OCI-LY1 (cell line): Measurements from ENCODE around the gene CTDSP1.

Experiments used
- H2AFZ ChIP-seq: fragments of 200-600 bp; sonication (generic), shearing (Covaris generic); 2 replicates; pipeline ENCODE4 v1.6.0; 2014; ENCODE audit warnings: antibody characterized with exemption, mild to moderate bottlenecking, low read length
- H3F3A ChIP-seq: fragments of 200-600 bp; sonication (generic), shearing (Covaris generic); 2 replicates; pipeline ENCODE4 v1.6.0; 2014; ENCODE audit warnings: mild to moderate bottlenecking, antibody characterized with exemption, low read length, moderate library complexity; ENCODE audit not compliant: insufficient read depth
- H3K27ac ChIP-seq: fragments of 200-600 bp; sonication (generic); 2 replicates; pipeline ENCODE4 v1.5.1; 2014; ENCODE audit warnings: low read length, mixed run types, mild to moderate bottlenecking, low read depth; ENCODE audit not compliant: poor library complexity, severe bottlenecking
- H3K27me3 ChIP-seq: fragments of 200-600 bp; sonication (generic); 2 replicates; pipeline ENCODE4 v1.6.0; 2014; ENCODE audit warnings: antibody characterized with exemption, mild to moderate bottlenecking, low read length, moderate library complexity; ENCODE audit not compliant: insufficient read depth
- H3K36me3 ChIP-seq: fragments of 200-600 bp; sonication (generic); 2 replicates; pipeline ENCODE4 v1.6.1; 2014; ENCODE audit warnings: mild to moderate bottlenecking, antibody characterized with exemption, low read length, moderate library complexity, mixed read lengths; ENCODE audit not compliant: insufficient read depth
- H3K4me1 ChIP-seq: fragments of 200-600 bp; sonication (generic); 2 replicates; pipeline ENCODE4 v1.5.1; 2014; ENCODE audit warnings: mild to moderate bottlenecking, low read length, moderate library complexity; ENCODE audit not compliant: insufficient read depth, severe bottlenecking
- H3K4me2 ChIP-seq: fragments of 200-600 bp; sonication (generic), shearing (Covaris generic); 2 replicates; pipeline ENCODE4 v1.6.1; 2014; ENCODE audit warnings: low read length
- H3K4me3 ChIP-seq: fragments of 200-600 bp; sonication (generic); 2 replicates; pipeline ENCODE4 v1.5.1; 2014; ENCODE audit warnings: low read length, low read depth, mild to moderate bottlenecking, mixed read lengths; ENCODE audit not compliant: poor library complexity, severe bottlenecking
- H3K79me2 ChIP-seq: fragments of 200-600 bp; shearing (Covaris generic); 2 replicates; pipeline ENCODE4 v1.6.1; 2016; ENCODE audit warnings: mixed run types, low read length, mixed read lengths; ENCODE audit not compliant: insufficient read depth
- H3K9ac ChIP-seq: fragments of 200-600 bp; sonication (generic), shearing (Covaris generic); 2 replicates; pipeline ENCODE4 v1.6.1; 2014; ENCODE audit warnings: mild to moderate bottlenecking, low read length, mixed read lengths
- H3K9me2 ChIP-seq: fragments of 200-600 bp; sonication (generic), shearing (Covaris generic); 2 replicates; pipeline ENCODE4 v1.6.1; 2014; ENCODE audit warnings: low read depth, mild to moderate bottlenecking, low read length, mixed read lengths
- H3K9me3 ChIP-seq: fragments of 200-600 bp; shearing (Covaris generic); 2 replicates; pipeline ENCODE4 v1.6.1; 2014; ENCODE audit warnings: low read length, mixed read lengths
- H4K20me1 ChIP-seq: fragments of 200-600 bp; sonication (generic), shearing (Covaris generic); 2 replicates; pipeline ENCODE4 v1.6.0; 2016; ENCODE audit warnings: mild to moderate bottlenecking, low read length; ENCODE audit not compliant: insufficient read depth
- CTCF ChIP-seq: fragments of 200-600 bp; sonication (generic), shearing (Covaris generic); IDR thresholded peaks from 2 replicates; pipeline ENCODE4 v1.5.1; 2017; ENCODE audit warnings: mild to moderate bottlenecking, antibody characterized with exemption, low read length, moderate library complexity, mixed read lengths
- EZH2 ChIP-seq: fragments of 200-600 bp; sonication (generic), shearing (Covaris generic); IDR thresholded peaks from 2 replicates; pipeline ENCODE4 v1.8.0; 2017; ENCODE audit warnings: borderline replicate concordance, mixed run types, mild to moderate bottlenecking, antibody characterized with exemption, low read length, moderate library complexity, mixed read lengths

The CTDSP1 gene

DNA sequence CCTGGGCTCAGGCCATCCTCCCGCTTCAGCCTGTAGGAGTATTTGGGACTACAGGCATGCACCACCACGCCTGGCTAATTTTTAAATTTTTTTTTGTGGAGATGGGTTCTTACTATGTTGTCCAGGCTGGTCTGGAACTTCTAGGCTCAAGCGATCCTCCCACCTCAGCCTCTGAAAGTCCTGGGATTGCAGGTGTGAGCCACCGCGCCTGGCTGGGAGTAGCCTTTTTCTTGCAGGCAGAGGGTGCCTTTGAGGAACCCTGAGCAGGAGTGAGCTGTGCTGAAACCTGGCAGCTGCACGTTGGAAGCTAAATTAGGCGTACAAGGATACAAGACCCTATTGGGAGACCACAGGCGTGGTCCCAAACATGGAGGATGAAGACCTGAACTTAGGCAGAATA lies 8.0 kb downstream of the CTDSP1 start:
- Histone ChIP-seq H3K36me3 (peaks cover 22% of the 10 kb centered on the region), H3K9me3 (no peaks in the 10 kb centered on the region), H3K9ac (no peak overlapping the region), H3K27ac (no peak overlapping the region), H3K4me2 (no peak overlapping the region), H2AFZ (no peak overlapping the region), H3F3A (no peaks in the 10 kb centered on the region), H3K4me1 (peaks cover 39% of the 10 kb centered on the region), H3K27me3 (no peaks in the 10 kb centered on the region), H3K4me3 (no peak overlapping the region), H3K9me2 (no peaks in the 10 kb centered on the region), H4K20me1 (no peaks in the 10 kb centered on the region), H3K79me2 (no peaks in the 10 kb centered on the region)
- no peak for TF ChIP-seq CTCF
- no peak for TF ChIP-seq EZH2

- Histone ChIP-seq H3K27me3 (peaks cover 5% of the 10 kb centered on the region; the same call in 1 of the 2 replicates), H3K4me3 (no peak overlapping the region), H3K36me3 (no peaks in the 10 kb centered on the region), H3K27ac (no peak overlapping the region), H4K20me1 (no peaks in the 10 kb centered on the region), H3K4me2 (no peak overlapping the region), H3K79me2 (no peaks in the 10 kb centered on the region), H3K9ac (no peak overlapping the region), H3K9me2 (no peaks in the 10 kb centered on the region), H3K4me1 (no peaks in the 10 kb centered on the region), H2AFZ (no peak overlapping the region), H3F3A (no peaks in the 10 kb centered on the region), H3K9me3 (no peaks in the 10 kb centered on the region)
- TF ChIP-seq EZH2 = no peak
- TF ChIP-seq CTCF = no peak
Observed at GRCh38 chr2:218418321-218418716, 18.7 kb downstream of the CTDSP1 start.

DNA sequence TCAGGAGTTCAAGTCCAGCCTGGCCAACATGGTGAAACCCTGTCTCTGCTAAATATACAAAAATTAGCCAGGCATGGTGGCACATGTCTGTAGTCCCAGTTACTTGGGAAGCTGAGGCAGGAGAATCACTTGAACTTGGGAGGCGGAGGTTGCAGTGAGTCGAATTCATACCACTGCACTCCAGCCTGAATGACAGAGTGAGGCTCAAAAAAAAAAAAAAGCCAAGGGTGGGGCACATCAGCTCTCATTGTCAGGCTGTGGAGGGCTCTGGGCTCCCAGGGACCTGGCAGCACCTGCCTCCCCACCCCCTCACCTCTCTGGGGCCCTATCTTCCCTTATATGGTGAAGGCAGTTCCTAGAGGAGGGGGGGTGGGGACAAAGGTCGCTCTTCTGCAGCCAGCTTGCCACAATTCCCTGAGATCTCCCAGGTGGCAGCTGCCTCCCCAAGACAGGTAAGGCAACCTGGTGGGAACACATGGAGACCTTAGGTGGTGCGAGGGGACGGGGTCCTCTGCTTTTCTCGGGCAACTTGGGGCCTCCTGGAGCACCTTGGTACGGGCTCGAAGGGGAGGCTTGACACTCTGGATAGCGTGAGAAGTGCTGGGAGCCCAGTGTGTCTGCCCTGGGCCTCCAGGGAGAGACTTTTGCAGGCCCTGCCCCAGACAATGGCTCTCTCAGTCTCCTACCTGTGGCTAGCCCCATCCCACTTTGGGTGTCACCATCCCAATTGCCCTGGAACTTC lies 19.2 kb downstream of the CTDSP1 start, which contains the start of gene VIL1:
Gene VIL1 (plus strand): TSS at position 407 of the 742 bp plus-strand sequence. CDS start 4,656 bp downstream, outside the sequence.
- Histone ChIP-seq H3K4me2 (no peak within 1 kb of the TSS), H3K27me3 (peaks cover 5% of the 10 kb centered on the region; the same call in 1 of the 2 replicates), H4K20me1 (no peaks in the 10 kb centered on the region), H3K36me3 (no peaks in the 10 kb centered on the region), H3K4me1 (no peaks in the 10 kb centered on the region), H2AFZ (no peak within 1 kb of the TSS), H3K4me3 (no peak within 1 kb of the TSS), H3F3A (no peaks in the 10 kb centered on the region), H3K27ac (no peak within 1 kb of the TSS), H3K9me2 (no peaks in the 10 kb centered on the region), H3K79me2 (no peaks in the 10 kb centered on the region), H3K9ac (no peak within 1 kb of the TSS), H3K9me3 (no peaks in the 10 kb centered on the region)
- TF ChIP-seq CTCF = no peak
- TF ChIP-seq EZH2 = no peak
